ENCODE measurements around the gene STAC2. TPM values are rescaled to one million over a fixed set of nuclear protein-coding genes. Genes with fewer than 3 reads are reported as not detected.

STAC2 gene
- polyA plus RNA-seq, 2 of the 4 experiments (the other 2 are of a cell fraction), result 0.03 to 0.26 TPM

GRCh38 chr17:39197380-39198185, 28.2 kb downstream of the STAC2 start, which contains the start of gene CACNB1:
Gene CACNB1 (minus strand): TSS chr17:39197669. CDS start chr17:39197495, 174 bp downstream.
- POLR2A ChIA-PET, result interaction anchor here (0.6 to 2.6 kb wide), 2 partner anchors 33 to 155 kb away, joined by 6 read pairs; no protein-coding TSS in a partner anchor
- Histone ChIP-seq H3K27ac (peak within 1 kb of the TSS; percentile 94 to 96), H3K4me3 (peak within 1 kb of the TSS; percentile 96), H3K4me1 (peaks cover 49% of the 10 kb centered on the region), H3K9me3 (no peaks in the 10 kb centered on the region), H3K4me2 (peak within 1 kb of the TSS; percentile 99)
- TF ChIP-seq HEYL (CRISPR knock-in tag; IDR thresholded peaks at IDR 0.05), result no peak
- TF ChIP-seq JUN (IDR thresholded peaks at IDR 0.05), result peak; percentile 43 to 71; a peak in 3 of 5 replicates
- no peak for TF ChIP-seq RAD21 (conservative IDR thresholded peaks at IDR 0.05 in 1 of 2, IDR thresholded peaks at IDR 0.05 in 1 of 2)
- TF ChIP-seq NR3C1 (IDR thresholded peaks at IDR 0.05), result no peak
- peak; percentile 47; the same call in 1 of the 3 replicates for TF ChIP-seq BCL3 (IDR thresholded peaks at IDR 0.05)
- TF ChIP-seq POLR2A (IDR thresholded peaks at IDR 0.05; ENCODE audit: low read length), result peak; percentile 79
- TF ChIP-seq MAX (IDR thresholded peaks at IDR 0.05), result peak; percentile 51
- TF ChIP-seq EP300 (IDR thresholded peaks at IDR 0.05), result no peak
- FAIRE-seq (no peak), ATAC-seq (peak; percentile 67 to 83), DNase-seq (ENCODE audit: low read depth in 1 of 2, low spot score in 1 of 2) (peak; percentile 78 to 95)
- 1% methylated on average over 27 of the region's 55 CpGs for whole genome bisulfite sequencing (ENCODE audit: missing lambda C conversion rate)
- CTCF ChIA-PET, result interaction anchor here (0.6 to 31.5 kb wide), 8 partner anchors 14 to 214 kb away, joined by 3 to 1140 read pairs (median 3); no protein-coding TSS in a partner anchor

GRCh38 chr17:39196808-39197291, 28.9 kb downstream of the STAC2 start:
- ATAC-seq, result peak; percentile 23 to 52; a peak in 5 of 6 replicates

GRCh38 chr17:39196241-39196807, 29.4 kb downstream of the STAC2 start:
- DNase-seq (ENCODE audit: low read depth in 1 of 2, low spot score in 1 of 2) (no peak), ATAC-seq (no peak), FAIRE-seq (no peak)
- CTCF ChIA-PET, result interaction anchor here (1.4 to 31.5 kb wide), 7 partner anchors 10 to 44 kb away, joined by 4 to 1140 read pairs (median 20); partner anchors contain the start of gene ARL5C
- WGBS (ENCODE audit: missing lambda C conversion rate), result 62% methylated on average over 6 of the region's 8 CpGs
- H3K27ac ChIP-seq, result peak overlapping the region; percentile 94 to 96
- H3K4me1 ChIP-seq, result peaks cover 37% of the 10 kb centered on the region
- TF ChIP-seq SREBF2 (IDR thresholded peaks at IDR 0.05) (no peak), POLR2AphosphoS2 (conservative IDR thresholded peaks at IDR 0.05; ENCODE audit: low read length) (no peak), CHD2 (IDR thresholded peaks at IDR 0.05; ENCODE audit: low read length, partially characterized antibody) (no peak), JUNB (IDR thresholded peaks at IDR 0.05) (no peak), BCL3 (IDR thresholded peaks at IDR 0.05) (no peak), NFE2L2 (conservative IDR thresholded peaks at IDR 0.05; ENCODE audit: low read length) (no peak), HOXA7 (CRISPR knock-in tag; IDR thresholded peaks at IDR 0.05) (no peak), HEYL (CRISPR knock-in tag; IDR thresholded peaks at IDR 0.05) (no peak), ZSCAN20 (CRISPR knock-in tag; IDR thresholded peaks at IDR 0.05) (no peak), ATOH8 (CRISPR knock-in tag; IDR thresholded peaks at IDR 0.05; ENCODE audit: low read depth) (no peak), MAZ (IDR thresholded peaks at IDR 0.05; ENCODE audit: borderline replicate concordance, low read depth, low read length) (no peak), EHF (CRISPR knock-in tag; IDR thresholded peaks at IDR 0.05) (no peak)
- POLR2A ChIA-PET, result interaction anchor here (0.9 to 2.6 kb wide), 2 partner anchors 7 to 32 kb away, joined by 3 to 6 read pairs; no protein-coding TSS in a partner anchor
- peak overlapping the region; percentile 96 for H3K4me3 ChIP-seq
- H3K9me3 ChIP-seq, result no peaks in the 10 kb centered on the region
- H3K4me2 ChIP-seq, result peak overlapping the region; percentile 99

More at GRCh38 chr17:39196808-39197291, 28.9 kb downstream of the STAC2 start:
- TF ChIP-seq MAX (IDR thresholded peaks at IDR 0.05) (peak; percentile 29; the same call in 1 of the 2 replicates), EHF (CRISPR knock-in tag; IDR thresholded peaks at IDR 0.05) (no peak), ZFP36 (IDR thresholded peaks at IDR 0.05; ENCODE audit: borderline replicate concordance, partially characterized antibody) (no peak), JUN (IDR thresholded peaks at IDR 0.05) (0 out of 5 replicates have a peak, but pooled peaks of 1 of the 2 experiments have one; percentile 1), POLR2A (IDR thresholded peaks at IDR 0.05; ENCODE audit: low read length) (no peak)
- ChIA-PET POLR2A (interaction anchor here (0.6 to 2.6 kb wide), 2 partner anchors 32 to 155 kb away, joined by 6 read pairs; no protein-coding TSS in a partner anchor), CTCF (interaction anchor here (0.6 to 31.5 kb wide), 5 partner anchors 10 to 43 kb away, joined by 3 to 1140 read pairs (median 20); partner anchors contain the start of gene ARL5C)
- whole genome bisulfite sequencing (ENCODE audit: missing lambda C conversion rate), result 4% methylated on average over 21 of the region's 30 CpGs
- H3K9me3 ChIP-seq, result no peaks in the 10 kb centered on the region
- H3K4me1 ChIP-seq, result peaks cover 42% of the 10 kb centered on the region
- H3K4me3 ChIP-seq, result peak overlapping the region; percentile 96
- FAIRE-seq (no peak), DNase-seq (ENCODE audit: low read depth in 1 of 2, low spot score in 1 of 2) (peak; percentile 62 to 83)
- H3K4me2 ChIP-seq, result peak overlapping the region; percentile 99
- H3K27ac ChIP-seq, result peak overlapping the region; percentile 94 to 96

Data from A549 (cell line).